HuH-7 (cell line): ENCODE measurements around the gene DUSP9.
"Not testable (repeated sequence)": the region's sequence is repeated elsewhere in the genome, so short reads cannot be mapped to it uniquely, and the experiment has no call there.

Experiments used
- DNase-seq: peaks from one replicate; pipeline ENCODE4 v3.0.0; 2011; ENCODE audit warnings: low spot score

Gene DUSP9

GRCh38 chrX:153692611-153693156, 45.7 kb downstream of the DUSP9 start:
- DNase-seq, result no peak

- no peak for DNase-seq
Measured at GRCh38 chrX:153693216-153694086, 46.4 kb downstream of the DUSP9 start.

- not testable (repeated sequence) for DNase-seq
Measured at GRCh38 chrX:153694256-153694655, 47.3 kb downstream of the DUSP9 start.

- no peak for DNase-seq
Measured at GRCh38 chrX:153694687-153695270, 47.8 kb downstream of the DUSP9 start.

- DNase-seq, result no peak
Measured at GRCh38 chrX:153696100-153696499, 49.1 kb downstream of the DUSP9 start.

GRCh38 chrX:153696538-153696937, 49.5 kb downstream of the DUSP9 start:
- DNase-seq, result not testable (repeated sequence)

GRCh38 chrX:153696986-153697722, 50.2 kb downstream of the DUSP9 start:
- not testable (repeated sequence) for DNase-seq

GRCh38 chrX:153697924-153698865, 51.2 kb downstream of the DUSP9 start:
- no peak for DNase-seq

GRCh38 chrX:153699210-153699783, 52.3 kb downstream of the DUSP9 start:
- not testable (repeated sequence) for DNase-seq

GRCh38 chrX:153699784-153700371, 52.9 kb downstream of the DUSP9 start:
- DNase-seq, result not testable (repeated sequence)

- no peak for DNase-seq
Measured at GRCh38 chrX:153700376-153700945, 53.5 kb downstream of the DUSP9 start.
